ENCODE measurements around the gene SUMF1. TPM values are rescaled to one million over a fixed set of nuclear protein-coding genes. Genes with fewer than 3 reads are reported as not detected.
"Not testable (repeated sequence)": the region's sequence is repeated elsewhere in the genome, so short reads cannot be mapped to it uniquely, and the experiment has no call there.

Gene SUMF1
- total RNA-seq, 2 donors from 2014 or later: 13.1 to 15.3 TPM

DNA sequence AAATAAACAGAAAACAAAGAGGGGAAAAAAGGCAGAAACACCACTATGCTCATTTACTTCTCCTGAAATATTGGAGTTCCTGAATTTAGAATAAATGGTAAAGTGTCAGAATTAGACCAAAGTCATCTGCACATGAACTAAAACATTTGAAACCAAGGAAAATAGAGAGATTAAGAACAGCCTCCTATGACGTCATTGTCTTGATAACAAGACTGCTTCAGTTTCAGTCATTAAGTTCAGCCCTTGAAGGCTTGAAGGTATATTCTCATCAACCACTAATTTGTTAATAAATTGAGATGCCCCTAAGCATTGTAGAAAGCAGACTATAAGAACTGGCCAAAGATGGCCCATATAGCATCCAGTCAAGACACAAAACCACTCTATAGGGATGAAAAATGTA, 2.5 kb downstream of the SUMF1 start:
- DNase-seq: no peak
- Mint-ChIP-seq H3K27me3 (no peaks in the 10 kb centered on the region), H3K4me1 (peaks cover 17% of the 10 kb centered on the region), H3K4me3 (no peak overlapping the region), H3K27ac (peak overlapping the region; percentile 88), H3K36me3 (ENCODE audit: low read depth) (no peaks in the 10 kb centered on the region)
- no peak for ATAC-seq
- H3K9me3 ChIP-seq (ENCODE audit: control insufficient read depth, low read length, poor library complexity, severe bottlenecking): no peaks in the 10 kb centered on the region

DNA sequence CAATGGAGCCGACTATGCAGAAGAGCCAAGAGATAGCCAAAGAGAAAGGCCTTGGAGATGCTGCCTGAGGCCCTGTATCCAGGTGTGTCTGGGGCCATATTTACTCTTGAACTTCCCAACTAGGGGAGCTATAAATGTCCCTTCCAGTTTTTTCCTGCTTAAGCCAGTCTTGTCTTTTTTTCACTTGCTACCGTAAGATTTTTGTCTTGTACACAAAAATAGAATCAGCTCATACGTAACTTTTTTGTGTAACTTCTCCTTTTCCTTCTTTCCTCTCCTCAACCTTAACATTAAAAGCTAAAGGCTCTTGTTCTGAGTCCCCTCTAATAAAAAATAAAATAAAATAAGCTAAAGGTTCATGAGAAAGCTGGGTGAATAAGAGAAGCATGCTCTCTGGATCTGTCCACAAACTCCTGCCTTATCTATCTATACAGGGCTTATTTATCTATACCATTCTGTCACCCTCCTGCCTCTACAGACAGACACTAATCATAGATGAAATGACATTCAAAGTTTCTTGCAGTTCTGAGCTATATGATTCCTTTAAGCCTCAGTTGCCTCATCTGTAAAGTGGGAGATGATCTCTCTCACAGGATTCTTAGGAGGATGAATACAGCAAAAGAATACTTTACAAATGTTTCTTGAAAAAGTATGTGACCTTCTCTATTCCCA, 4.6 kb downstream of the SUMF1 start:
- ATAC-seq: no peak
- Mint-ChIP-seq H3K4me1 (peaks cover 21% of the 10 kb centered on the region), H3K4me3 (no peak overlapping the region), H3K27ac (no peak overlapping the region), H3K36me3 (ENCODE audit: low read depth) (peaks cover 3% of the 10 kb centered on the region), H3K27me3 (no peaks in the 10 kb centered on the region)
- DNase-seq: no peak
- no peaks in the 10 kb centered on the region for H3K9me3 ChIP-seq (ENCODE audit: control insufficient read depth, low read length, poor library complexity, severe bottlenecking)

DNA sequence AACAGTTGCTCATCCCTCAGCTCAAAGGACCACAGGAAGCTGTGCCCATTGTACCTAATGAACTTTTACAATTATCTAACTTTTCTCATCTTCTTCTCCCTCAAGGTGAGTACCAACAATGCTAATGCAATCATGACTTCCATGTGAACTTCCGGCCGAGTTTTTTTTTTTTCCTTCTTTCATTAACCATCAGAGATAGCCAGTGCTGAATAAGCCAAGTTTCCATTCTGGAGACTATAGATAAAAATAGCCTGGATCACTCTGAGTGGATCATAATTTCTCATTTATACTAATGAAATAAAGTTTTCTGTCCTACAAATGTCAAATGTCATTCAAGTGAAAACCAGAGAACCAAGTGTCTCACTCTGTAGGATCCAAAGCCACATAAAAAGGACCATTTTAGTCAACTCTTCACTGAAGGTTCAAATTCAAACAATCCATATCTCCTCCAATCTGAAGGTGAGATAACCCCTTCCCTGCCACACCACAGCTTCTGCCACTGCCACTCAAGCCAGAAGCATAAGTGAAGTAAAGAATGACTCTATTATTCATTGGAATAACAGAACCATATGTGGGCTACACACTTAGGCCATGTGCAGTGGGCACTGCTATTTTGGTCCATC, 5.5 kb downstream of the SUMF1 start:
- no peaks in the 10 kb centered on the region for H3K9me3 ChIP-seq (ENCODE audit: control insufficient read depth, low read length, poor library complexity, severe bottlenecking)
- H3K27ac Mint-ChIP-seq: no peak overlapping the region
- DNase-seq (no peak), ATAC-seq (no peak)
- no peak overlapping the region for H3K4me3 Mint-ChIP-seq
- H3K36me3 Mint-ChIP-seq (ENCODE audit: low read depth): peaks cover 3% of the 10 kb centered on the region
- H3K4me1 Mint-ChIP-seq: peaks cover 18% of the 10 kb centered on the region
- H3K27me3 Mint-ChIP-seq: no peaks in the 10 kb centered on the region

DNA sequence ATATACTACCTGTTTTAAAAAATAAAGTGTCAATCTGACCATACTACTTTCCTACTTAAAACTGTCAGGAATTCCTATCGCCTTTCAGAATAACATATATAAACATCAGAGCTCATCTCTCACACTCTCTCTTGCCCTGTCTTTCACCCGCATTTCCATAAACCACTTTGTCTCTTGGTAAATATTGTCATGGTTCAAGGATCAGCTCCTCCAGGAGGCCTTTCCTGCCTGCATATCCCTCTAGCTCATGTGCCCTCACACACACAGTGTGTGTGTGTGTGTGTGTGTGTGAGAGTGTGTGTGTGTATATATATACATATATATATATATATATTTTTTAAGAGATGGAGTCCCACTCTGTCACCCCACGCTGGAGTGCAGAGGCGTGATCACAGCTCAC, 6.7 kb downstream of the SUMF1 start:
- peaks cover 3% of the 10 kb centered on the region for H3K36me3 Mint-ChIP-seq (ENCODE audit: low read depth)
- peaks cover 15% of the 10 kb centered on the region for H3K4me1 Mint-ChIP-seq
- no peak for DNase-seq
- H3K4me3 Mint-ChIP-seq: no peak overlapping the region
- H3K9me3 ChIP-seq (ENCODE audit: control insufficient read depth, low read length, poor library complexity, severe bottlenecking): no peaks in the 10 kb centered on the region
- H3K27me3 Mint-ChIP-seq: no peaks in the 10 kb centered on the region
- no peak for ATAC-seq
- H3K27ac Mint-ChIP-seq: no peak overlapping the region

DNA sequence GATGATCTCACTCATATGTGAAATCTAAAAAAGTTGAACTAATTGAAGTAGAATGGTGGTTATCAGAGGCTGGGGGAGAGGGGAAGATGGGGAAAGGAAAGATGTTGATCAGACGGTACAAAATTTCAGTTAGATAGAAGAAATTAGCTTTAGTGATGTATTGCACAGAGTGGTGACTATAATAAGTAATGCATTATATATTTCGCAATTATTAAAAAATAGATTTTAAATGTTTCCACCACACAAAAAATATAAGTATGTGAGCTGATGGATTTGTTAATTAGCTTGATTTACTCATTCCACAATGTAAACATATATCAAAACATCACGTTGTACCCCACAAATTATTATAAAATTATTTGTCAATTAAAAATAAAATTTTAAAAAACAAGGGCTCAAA, 8.1 kb downstream of the SUMF1 start:
- H3K9me3 ChIP-seq (ENCODE audit: control insufficient read depth, low read length, poor library complexity, severe bottlenecking): no peaks in the 10 kb centered on the region
- H3K4me3 Mint-ChIP-seq: no peak overlapping the region
- peaks cover 3% of the 10 kb centered on the region for H3K36me3 Mint-ChIP-seq (ENCODE audit: low read depth)
- no peak for DNase-seq
- no peak overlapping the region for H3K27ac Mint-ChIP-seq
- H3K4me1 Mint-ChIP-seq: peaks cover 16% of the 10 kb centered on the region
- ATAC-seq: no peak
- H3K27me3 Mint-ChIP-seq: no peaks in the 10 kb centered on the region

DNA sequence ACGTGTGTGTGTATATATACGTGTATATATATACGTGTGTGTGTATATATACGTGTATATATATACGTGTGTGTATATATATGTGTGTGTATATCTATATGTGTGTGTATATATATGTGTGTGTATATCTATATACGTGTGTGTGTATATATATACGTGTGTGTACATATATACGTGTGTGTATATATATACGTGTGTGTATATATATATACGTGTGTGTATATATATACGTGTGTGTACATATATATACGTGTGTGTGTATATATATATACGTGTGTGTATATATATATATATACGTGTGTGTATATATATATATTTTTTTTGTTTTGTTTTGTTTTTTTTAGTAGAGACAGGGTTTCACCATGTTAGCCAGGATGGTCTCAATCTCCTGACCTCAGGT, 10.3 kb downstream of the SUMF1 start:
- H3K4me1 Mint-ChIP-seq: peaks cover 13% of the 10 kb centered on the region

DNA sequence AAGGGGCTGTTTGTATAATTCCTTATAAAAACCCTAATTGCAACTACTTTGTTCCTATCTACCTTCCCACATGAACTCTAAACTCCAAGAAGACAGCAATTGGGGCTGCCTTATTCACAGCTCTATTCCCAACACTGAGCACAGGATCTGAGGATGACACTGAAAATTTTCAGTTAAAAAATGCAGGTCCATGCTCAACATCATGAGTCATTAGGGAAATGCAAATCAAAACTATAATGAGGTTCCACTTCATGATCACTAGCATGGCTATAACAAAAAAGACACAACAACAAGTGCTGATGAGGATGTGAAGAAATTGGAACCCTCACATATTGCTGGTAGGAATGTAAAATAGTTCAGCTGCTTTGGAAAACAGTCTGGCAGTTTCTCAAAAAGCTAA, 12.9 kb downstream of the SUMF1 start:
- no peak overlapping the region for H3K4me3 Mint-ChIP-seq
- H3K36me3 Mint-ChIP-seq (ENCODE audit: low read depth): peaks cover 10% of the 10 kb centered on the region
- no peak overlapping the region for H3K27ac Mint-ChIP-seq
- no peaks in the 10 kb centered on the region for H3K9me3 ChIP-seq (ENCODE audit: control insufficient read depth, low read length, poor library complexity, severe bottlenecking)
- no peak for DNase-seq
- H3K4me1 Mint-ChIP-seq: peaks cover 12% of the 10 kb centered on the region
- no peaks in the 10 kb centered on the region for H3K27me3 Mint-ChIP-seq
- ATAC-seq: no peak

More for the DNA sequence above, 10.3 kb downstream of the SUMF1 start:
- not testable (repeated sequence) for H3K9me3 ChIP-seq (ENCODE audit: control insufficient read depth, low read length, poor library complexity, severe bottlenecking); ATAC-seq; H3K27ac Mint-ChIP-seq; H3K27me3 Mint-ChIP-seq; DNase-seq; H3K4me3 Mint-ChIP-seq; H3K36me3 Mint-ChIP-seq (ENCODE audit: low read depth)

DNA sequence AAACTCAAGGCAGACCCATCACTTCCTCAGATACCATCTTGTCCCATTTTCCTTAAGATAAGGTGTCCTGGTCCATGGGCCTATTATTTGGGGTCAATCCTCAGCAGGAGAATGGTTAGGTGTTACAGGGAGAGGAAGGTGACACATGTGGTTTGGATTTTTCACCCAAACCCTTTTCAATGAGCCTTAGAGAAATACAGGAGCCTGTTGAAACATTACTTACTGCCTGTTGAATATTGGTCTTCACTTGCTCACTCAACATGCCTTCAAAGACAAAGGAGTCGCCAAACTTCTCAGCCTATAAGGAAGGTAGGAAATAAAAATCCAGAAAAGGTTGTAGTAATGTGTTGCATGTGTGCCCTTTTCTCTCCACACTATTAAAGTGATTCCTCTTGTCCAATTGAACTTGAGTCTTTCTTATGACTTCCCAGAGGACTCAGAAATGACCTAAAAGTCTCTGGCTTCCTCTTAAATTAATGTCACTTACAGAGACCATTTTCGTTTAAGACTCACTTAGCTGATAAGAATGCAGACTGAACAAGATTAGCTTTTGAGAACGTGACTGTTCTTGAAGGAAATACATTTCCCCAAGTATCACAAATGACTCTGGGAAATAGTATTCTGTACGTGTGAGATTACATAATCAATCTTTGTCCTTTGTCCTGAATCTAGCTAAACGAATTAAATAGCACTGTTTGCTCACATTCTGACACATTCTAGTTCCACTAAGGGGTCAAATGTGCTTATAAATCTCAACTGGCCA, 17.8 kb downstream of the SUMF1 start:
- Mint-ChIP-seq H3K27me3 (no peaks in the 10 kb centered on the region), H3K4me3 (no peak overlapping the region), H3K36me3 (ENCODE audit: low read depth) (peaks cover 19% of the 10 kb centered on the region), H3K27ac (peak overlapping the region; percentile 43), H3K4me1 (peaks cover 9% of the 10 kb centered on the region)
- no peak for ATAC-seq
- no peaks in the 10 kb centered on the region for H3K9me3 ChIP-seq (ENCODE audit: control insufficient read depth, low read length, poor library complexity, severe bottlenecking)
- DNase-seq: no peak

DNA sequence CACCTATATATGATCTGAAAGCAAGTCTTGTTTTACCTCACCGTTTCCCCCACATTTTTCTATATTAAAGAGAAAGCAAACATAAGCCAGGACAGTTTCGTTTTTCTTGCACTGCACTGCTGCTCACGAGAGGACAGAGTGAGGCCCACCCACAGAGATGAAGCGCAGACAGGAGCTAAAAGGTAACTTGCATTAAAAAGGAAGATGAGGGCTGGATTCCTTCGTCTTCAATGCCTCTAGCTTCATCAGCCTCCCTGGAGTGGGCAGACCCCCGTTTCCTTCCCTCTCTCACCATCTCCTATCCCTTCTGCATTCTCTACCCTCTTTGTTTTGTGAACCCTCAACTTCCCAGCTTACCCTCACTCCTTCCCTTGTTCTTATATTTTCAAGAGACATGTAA, 18.9 kb downstream of the SUMF1 start:
- H3K27ac Mint-ChIP-seq: peak overlapping the region; percentile 43
- H3K27me3 Mint-ChIP-seq: no peaks in the 10 kb centered on the region
- ATAC-seq (no peak), DNase-seq (no peak)
- H3K36me3 Mint-ChIP-seq (ENCODE audit: low read depth): peaks cover 19% of the 10 kb centered on the region
- peaks cover 10% of the 10 kb centered on the region for H3K4me1 Mint-ChIP-seq
- H3K9me3 ChIP-seq (ENCODE audit: control insufficient read depth, low read length, poor library complexity, severe bottlenecking): no peaks in the 10 kb centered on the region
- H3K4me3 Mint-ChIP-seq: no peak overlapping the region

DNA sequence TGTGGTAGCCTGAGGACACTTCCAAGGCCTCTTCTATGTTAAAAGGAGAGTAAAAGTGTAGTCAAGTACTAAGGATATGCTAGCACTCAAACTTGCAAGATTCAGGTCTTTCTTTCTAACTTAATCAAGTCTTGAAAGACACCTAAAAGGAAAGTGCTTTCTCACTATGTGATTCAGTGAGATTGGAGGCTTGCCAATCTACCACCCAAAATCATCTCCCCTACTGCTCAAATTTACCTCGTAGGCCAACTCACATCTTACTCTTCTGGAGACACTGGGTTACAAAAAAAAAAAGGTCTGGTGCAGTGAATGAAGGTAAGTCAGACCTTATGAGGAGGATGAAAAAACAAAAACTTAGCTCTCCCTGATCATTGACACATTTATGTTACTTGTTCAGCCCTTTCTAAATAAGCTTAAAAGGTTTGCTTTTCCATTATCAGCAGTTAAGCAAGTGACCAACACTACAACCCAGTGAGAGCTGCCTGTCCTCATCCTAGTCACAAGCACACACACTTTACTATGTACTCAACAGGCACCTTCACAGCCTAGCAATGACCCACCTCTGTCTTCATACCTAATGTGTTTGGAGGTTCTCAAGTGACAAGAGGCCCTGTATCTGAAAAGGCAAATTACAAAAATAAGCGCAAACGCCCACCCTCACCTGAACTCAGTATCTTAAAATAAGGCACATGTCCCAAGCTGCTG, 19.6 kb downstream of the SUMF1 start:
- H3K9me3 ChIP-seq (ENCODE audit: control insufficient read depth, low read length, poor library complexity, severe bottlenecking): no peaks in the 10 kb centered on the region
- peaks cover 11% of the 10 kb centered on the region for H3K4me1 Mint-ChIP-seq
- ATAC-seq (no peak), DNase-seq (no peak)
- peaks cover 22% of the 10 kb centered on the region for H3K36me3 Mint-ChIP-seq (ENCODE audit: low read depth)
- no peaks in the 10 kb centered on the region for H3K27me3 Mint-ChIP-seq
- H3K27ac Mint-ChIP-seq: no peak overlapping the region
- no peak overlapping the region for H3K4me3 Mint-ChIP-seq

DNA sequence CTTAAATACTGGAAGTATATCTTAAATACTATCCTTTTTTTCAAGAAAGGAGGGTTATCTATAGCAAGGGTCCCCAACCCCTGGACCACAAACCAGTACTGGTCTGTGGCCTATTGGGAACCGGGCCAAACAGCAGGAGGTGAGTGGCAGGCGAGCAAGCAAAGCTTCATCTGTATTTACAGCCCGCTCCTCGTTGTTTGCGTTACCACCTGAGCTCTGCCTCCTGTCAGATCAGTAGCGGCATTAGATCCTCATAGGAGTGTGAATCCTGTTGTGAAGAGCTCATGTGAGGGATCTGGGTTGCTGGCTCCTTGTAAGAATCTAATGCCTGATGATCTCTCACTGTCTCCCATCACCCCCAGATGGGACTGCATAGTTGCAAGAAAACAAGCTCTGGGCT, 26.1 kb downstream of the SUMF1 start:
- Mint-ChIP-seq H3K4me3 (no peak overlapping the region), H3K36me3 (ENCODE audit: low read depth) (peaks cover 16% of the 10 kb centered on the region), H3K27ac (no peak overlapping the region), H3K27me3 (no peaks in the 10 kb centered on the region), H3K4me1 (peaks cover 9% of the 10 kb centered on the region)
- ATAC-seq (no peak), DNase-seq (no peak)
- no peaks in the 10 kb centered on the region for H3K9me3 ChIP-seq (ENCODE audit: control insufficient read depth, low read length, poor library complexity, severe bottlenecking)

DNA sequence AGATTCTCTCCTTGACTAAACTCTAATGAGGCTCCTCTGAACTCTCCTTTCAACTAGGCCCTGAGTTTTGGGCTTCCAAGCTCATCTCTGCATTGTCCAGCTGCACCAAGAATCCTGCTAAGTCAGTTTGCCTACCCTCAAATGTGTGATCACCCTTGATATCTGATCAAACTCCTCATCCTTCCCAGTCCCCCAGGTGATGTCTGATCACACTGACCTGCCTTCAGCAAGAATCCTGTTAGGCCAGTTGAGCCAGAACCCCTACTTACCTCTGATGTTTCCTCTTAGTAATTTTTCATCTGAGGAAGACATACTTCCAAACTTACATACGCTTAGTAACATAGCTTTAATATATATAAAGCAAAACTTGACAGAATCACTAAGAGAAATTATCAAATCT, 28.8 kb downstream of the SUMF1 start:
- H3K4me3 Mint-ChIP-seq: no peak overlapping the region
- no peak for ATAC-seq
- no peak for DNase-seq
- no peak overlapping the region for H3K27ac Mint-ChIP-seq
- H3K36me3 Mint-ChIP-seq (ENCODE audit: low read depth): peaks cover 22% of the 10 kb centered on the region
- no peaks in the 10 kb centered on the region for H3K27me3 Mint-ChIP-seq
- no peaks in the 10 kb centered on the region for H3K9me3 ChIP-seq (ENCODE audit: control insufficient read depth, low read length, poor library complexity, severe bottlenecking)
- H3K4me1 Mint-ChIP-seq: peaks cover 14% of the 10 kb centered on the region

DNA sequence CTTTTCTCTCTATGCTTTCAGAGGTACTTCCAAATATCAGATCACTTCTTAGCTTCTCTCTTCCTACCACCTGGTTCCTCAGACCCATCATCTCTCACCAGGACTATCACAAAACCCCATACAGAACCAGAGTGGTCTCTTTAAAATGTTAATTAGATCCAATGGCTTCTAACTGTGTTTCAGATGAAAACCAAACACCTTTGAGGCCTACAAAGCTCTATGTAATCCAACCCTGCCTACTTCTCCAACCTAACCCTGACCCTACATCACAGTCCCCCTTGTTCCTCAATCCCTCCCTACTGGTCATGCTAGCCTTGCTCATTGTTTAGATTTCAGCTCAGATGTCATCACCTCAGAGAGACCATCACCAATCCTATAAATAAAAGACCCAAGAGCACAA, 34.8 kb downstream of the SUMF1 start:
- H3K27ac Mint-ChIP-seq: no peak overlapping the region
- H3K36me3 Mint-ChIP-seq (ENCODE audit: low read depth): peaks cover 12% of the 10 kb centered on the region

More for the DNA sequence above, 34.8 kb downstream of the SUMF1 start:
- no peaks in the 10 kb centered on the region for H3K9me3 ChIP-seq (ENCODE audit: control insufficient read depth, low read length, poor library complexity, severe bottlenecking)
- DNase-seq (no peak), ATAC-seq (no peak)
- H3K27me3 Mint-ChIP-seq: no peaks in the 10 kb centered on the region
- no peak overlapping the region for H3K4me3 Mint-ChIP-seq
- H3K4me1 Mint-ChIP-seq: peaks cover 12% of the 10 kb centered on the region

Measured in T-helper 17 cell (primary cell).